T-helper 2 cell treated with Interferon-gamma antibody and Interleukin-4, amounts not matched to agents 100 ng/mL and 5 ng/mL, for 36 hours (primary cell): Measurements from ENCODE around the gene PRIM1. TPM values are rescaled to one million over a fixed set of nuclear protein-coding genes. Genes with fewer than 3 reads are reported as not detected.
"Not testable (repeated sequence)": the region's sequence is repeated elsewhere in the genome, so short reads cannot be mapped to it uniquely, and the experiment has no call there.

Experiments used
- intact Hi-C: fragments of 100-400 bp; cut with micrococcal nuclease; formaldehyde crosslinking; loops from one replicate; pipeline ENCODE4 v1.15.1; 2023
- total RNA-seq: library from RNA; stranded (reverse); gene quantifications from 2 replicates; pipeline ENCODE4 v1.2.3, GENCODE V29; 2022

Gene PRIM1
- total RNA-seq, 1 donor from 2014 or later, result 49.7 TPM

- intact Hi-C loops, result no loop called here
Measured at GRCh38 chr12:56719056-56719455, 33.1 kb downstream of the PRIM1 start.

DNA sequence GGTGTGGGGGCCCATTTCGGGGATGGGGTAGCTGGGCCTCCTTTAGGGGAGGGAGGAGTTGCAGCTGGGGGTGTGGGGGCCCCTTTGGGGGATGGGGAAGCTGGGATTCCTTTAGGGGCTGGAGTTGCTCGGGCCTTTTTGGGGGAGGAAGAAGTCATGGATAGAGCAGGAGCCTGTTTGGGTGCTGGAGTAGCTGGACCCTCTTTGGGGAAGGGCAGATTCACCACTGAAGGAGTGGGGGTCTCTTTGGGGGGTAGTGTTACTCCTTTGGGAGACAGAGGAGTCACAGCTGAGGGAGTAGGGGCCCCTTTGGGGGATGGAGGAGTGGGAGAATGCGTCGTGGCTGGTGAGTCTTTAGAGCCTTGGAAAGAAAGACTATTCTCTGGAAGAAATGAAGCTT is 33.5 kb downstream of the PRIM1 start:
- intact Hi-C loops, result no loop called here

- intact Hi-C loops, result no loop called here
Measured at GRCh38 chr12:56718149-56718548, 34.0 kb downstream of the PRIM1 start.

GRCh38 chr12:56716933-56717880 is 34.9 kb downstream of the PRIM1 start:
- intact Hi-C loops, result no loop called here

DNA sequence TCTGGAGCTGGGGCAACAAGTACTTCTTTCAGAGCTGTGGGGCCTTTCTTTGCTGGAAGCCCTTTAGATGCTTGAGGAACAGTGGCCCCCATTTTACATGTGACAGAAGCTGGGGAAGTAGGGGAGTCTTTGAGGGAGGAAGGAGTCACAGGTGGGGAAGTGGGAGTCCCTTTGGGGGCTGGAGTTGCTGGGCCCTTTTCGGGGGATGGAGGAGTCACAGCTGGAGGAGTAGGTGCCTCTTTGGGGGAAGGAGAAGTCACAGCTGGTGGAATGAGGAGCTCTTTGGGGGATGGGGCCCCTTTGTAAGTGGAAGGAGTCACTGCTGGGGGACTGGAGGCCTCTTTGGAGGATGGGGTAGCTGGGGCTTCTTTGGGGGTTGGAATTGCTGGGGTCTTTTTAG is 35.7 kb downstream of the PRIM1 start:
- intact Hi-C loops, result no loop called here

DNA sequence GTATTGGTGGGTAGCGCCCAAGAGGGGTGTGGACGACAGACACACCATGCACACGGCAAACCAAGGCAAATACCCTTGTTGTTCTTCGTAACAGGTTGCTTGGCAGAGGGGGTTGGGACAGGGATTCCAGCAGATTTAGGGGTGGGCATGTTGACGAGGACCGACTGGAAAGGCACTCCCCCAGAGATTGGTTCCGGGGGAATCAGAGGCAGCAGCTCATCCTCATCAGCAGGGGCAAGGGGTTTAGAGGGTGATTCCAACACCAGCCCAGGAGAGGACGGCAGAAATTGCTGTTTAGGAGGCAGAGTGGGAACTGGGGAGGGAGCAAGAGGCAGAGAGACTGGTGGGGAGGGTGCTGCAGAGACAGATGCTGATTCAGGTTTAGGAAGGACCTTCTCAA is 36.3 kb downstream of the PRIM1 start:
- intact Hi-C loops, result no loop called here

DNA sequence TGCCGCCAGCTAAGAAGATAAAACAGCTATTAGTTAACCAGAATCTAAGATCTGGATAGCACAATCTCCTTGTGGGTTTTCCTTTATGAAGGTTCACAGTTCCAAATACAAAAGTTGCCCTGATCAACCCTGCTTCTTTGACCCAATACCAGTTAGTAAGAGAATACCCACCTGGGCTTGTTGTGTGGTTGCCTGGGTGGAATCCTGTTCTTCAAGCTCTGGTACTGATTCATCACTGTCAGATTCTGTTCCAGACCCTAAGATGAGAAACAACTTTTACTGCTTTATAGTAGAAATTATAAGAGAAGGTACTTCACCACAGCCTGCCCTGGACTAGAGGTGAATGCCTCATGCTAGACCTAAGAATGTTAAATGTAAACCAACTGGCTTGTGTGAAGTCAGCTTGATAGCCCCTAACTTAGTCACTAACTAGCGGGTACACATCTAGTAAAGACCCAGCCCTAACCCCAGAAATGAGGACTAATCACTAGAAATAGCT is 37.6 kb downstream of the PRIM1 start:
- intact Hi-C loops, result no loop called here

GRCh38 chr12:56713345-56713744 is 38.8 kb downstream of the PRIM1 start:
- intact Hi-C loops, result no loop called here

GRCh38 chr12:56709759-56710376 is 42.3 kb downstream of the PRIM1 start:
- intact Hi-C loops, result no loop called here

DNA sequence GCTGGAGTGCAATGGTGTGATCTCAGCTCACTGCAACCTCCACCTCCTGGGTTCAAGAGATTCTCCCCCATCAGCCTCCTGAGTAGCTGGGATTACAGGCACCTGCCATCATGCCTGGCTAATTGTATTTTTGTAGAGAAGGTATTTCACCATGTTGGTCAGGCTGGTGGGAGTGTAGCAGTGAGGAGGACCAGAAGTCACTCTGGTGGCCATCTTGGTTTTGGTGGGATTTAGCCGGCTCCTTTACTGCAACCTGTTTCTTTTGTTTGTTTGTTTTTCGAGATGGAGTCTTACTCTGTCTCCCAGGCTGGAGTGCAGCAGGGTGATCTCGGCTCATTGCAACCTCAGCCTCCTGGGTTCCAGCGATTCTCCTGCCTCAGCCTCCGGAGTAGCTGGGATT is 47.6 kb downstream of the PRIM1 start:
- intact Hi-C loops, result not testable (repeated sequence)

DNA sequence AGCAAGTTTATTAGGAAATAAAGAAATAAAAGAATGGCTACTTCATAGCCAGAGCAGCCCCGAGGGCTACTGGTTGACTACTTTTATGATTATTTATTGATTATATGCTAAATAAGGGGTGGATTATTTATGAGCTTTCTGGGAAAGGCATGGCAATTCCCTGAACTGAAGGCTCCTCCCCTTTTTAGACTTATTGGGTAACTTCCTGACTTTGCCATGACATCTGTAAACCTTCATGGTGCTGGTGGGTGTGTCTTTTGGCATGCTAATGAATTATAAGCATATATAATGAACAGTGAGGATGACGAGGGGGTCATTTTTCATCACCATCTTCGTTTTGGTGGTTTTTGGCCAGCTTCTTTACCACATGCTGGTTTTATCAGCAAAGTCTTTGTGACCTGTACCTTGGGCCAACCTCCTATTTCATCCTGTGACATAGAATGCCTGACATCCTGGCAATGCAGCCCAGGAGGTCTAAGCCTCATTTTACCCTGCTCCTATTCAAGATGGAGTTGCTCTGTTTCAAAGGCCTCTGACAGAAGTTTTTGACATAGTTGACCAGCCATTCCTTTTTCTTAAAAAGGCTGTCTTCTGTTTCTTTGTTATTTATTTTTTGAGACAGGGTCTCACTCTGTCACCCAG is 53.0 kb downstream of the PRIM1 start:
- intact Hi-C loops, result no loop called here

GRCh38 chr12:56695327-56696101 is 56.6 kb downstream of the PRIM1 start:
- intact Hi-C loops, result no loop called here

GRCh38 chr12:56694161-56694560 is 58.0 kb downstream of the PRIM1 start:
- intact Hi-C loops, result no loop called here

DNA sequence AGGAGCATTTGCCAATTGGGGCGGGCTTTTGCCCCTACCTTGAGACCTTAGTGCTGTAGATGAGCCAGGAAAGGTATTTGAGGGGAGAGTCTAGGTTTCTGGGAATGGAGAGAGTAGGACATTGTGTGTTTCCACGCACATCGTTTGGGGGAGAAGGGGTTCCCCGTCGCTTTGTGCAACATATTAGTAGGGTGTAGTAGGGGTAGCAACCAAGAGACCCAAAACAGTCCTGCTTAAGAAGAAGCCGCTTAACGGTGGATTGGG is 63.3 kb downstream of the PRIM1 start:
- intact Hi-C loops, result loop anchor here (1.0 to 5.0 kb wide), 10 partner anchors 37 to 1064 kb away; partner anchors contain the start of genes BLOC1S1, CDK4, DDIT3 and MBD6

DNA sequence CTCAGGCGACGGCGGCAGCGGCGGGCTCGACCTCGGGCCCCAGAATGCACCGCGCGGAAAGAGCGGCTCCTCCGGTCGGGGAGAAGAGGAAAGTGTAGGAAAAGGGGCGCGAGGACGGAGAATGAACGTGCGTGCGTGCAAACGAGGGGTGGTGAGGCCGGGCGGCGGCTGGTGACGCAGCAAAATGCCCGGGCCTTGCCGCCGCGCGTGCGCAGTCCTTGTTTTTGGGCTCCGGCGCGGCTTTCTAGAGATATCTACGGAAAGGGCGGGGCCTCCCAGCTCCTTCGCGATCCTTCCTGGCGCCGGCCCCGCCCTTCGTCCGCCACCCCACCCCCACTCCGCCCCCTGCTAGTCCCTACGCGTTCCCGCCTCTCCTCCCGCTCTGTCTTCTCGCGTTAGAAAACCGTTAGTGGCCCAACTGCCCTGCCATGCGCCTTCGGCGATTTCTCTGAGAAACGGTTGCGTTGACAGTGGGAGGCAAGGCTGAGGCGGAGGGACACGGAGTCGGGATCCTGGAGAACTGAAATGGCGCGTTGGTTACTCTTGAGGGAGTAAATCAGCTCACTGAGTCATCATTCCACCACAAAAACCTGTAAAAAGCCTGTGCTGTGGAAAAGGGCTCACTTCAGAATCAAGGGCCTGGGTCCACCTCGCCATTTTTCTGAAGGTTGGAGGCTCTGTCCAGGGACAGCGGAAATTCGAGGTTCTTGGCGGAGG is 63.8 kb downstream of the PRIM1 start, which contains the start of gene PTGES3:
TSS of gene PTGES3 (minus strand) at position 156 of the 717 bp plus-strand sequence. CDS start 285 bp downstream, outside the sequence.
- intact Hi-C loops, result loop anchor here (1.0 to 5.0 kb wide), 10 partner anchors 37 to 1064 kb away; partner anchors contain the start of genes BLOC1S1, CDK4, DDIT3 and MBD6

DNA sequence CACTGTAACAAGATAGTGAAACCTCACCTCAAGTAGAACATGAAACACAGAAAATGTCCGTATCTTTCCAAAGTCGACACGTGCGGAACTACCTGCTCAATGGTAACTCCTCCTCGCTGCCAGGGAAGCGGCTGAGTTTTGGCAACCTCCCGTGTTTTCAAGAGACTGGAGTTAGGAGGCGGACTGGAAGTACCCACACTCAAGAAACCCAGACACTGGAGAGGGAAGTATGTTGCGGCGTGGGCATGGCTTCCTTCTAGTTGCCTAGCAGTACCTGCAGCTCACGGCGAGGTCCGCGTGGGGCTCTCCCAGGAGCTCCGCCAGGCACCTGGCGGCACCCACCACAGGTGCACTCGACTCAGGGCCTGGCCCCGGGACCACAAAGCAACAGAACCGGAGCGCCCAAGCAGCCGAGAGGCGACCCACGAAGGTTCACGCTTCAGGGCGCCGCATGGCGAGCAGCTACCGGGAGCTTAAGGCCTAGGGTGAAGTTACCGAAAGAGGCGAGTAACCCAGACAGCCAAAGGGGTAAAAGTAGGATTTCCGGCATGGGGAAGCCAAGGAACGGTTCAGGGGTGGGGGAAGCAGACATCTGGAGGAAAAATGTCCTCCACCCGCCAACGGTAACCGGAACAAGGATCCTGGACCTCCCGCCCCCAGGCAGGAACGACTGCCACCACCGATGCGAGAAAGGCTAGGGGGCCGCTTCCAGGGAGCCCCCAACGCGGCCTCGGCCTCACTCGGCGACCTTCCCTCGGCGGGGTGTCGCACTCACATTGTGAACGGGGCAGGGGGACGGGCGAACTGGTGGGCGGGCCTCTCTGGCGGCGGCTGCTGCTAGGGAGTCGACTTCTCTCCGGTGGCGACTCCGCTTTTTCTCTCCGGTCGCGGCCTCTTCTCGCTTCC is 64.6 kb downstream of the PRIM1 start:
- intact Hi-C loops, result loop anchor here (1.0 to 5.0 kb wide), 10 partner anchors 38 to 1065 kb away; partner anchors contain the start of genes BLOC1S1, CDK4, DDIT3 and MBD6

DNA sequence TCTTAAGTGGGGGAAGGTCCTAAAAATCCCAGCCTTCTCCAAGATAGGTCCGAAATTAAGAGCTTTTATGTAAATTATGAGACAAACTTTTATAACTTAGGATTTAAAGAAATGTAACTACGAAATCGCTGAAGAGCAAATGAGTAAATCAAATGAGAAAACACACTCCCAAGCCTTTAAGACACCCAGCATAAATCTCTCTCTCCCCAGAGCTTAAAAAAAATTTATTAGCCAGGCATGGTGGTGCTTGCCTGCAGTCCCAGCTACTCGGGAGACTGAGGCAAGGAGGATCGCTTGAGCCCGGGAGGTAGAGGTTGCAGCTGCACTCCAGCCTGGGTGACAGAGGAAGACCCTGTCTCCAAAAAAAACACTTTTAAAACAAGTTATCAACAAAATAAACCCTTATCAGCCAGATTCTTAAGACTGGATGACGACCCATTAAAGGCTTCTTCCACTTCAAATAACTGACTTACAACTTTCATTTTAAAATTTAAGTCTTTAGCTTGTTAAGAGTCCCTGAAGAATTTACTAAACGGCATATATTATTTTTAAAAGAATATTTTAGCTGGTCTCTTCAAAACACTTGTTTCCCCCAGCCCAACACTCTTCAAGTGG is 67.3 kb downstream of the PRIM1 start:
- intact Hi-C loops, result loop anchor here (1.0 to 5.0 kb wide), 7 partner anchors 39 to 1067 kb away; partner anchors contain the start of genes BLOC1S1, CDK4, DDIT3 and MBD6

GRCh38 chr12:56682323-56682722 is 69.8 kb downstream of the PRIM1 start:
- intact Hi-C loops, result no loop called here
